Measurements from ENCODE around the gene FXYD6. TPM values are rescaled to one million over a fixed set of nuclear protein-coding genes. Genes with fewer than 3 reads are reported as not detected.
"Not testable (repeated sequence)": the region's sequence is repeated elsewhere in the genome, so short reads cannot be mapped to it uniquely, and the experiment has no call there.

FXYD6 gene
- total and polyA plus RNA-seq, 2 donors (not counting 1 experiment from before 2014, with no cell fraction given) = not detected

- CTCF ChIA-PET = interaction anchor here (0.6 to 15.4 kb wide), 9 partner anchors 10 to 388 kb away, joined by 3 to 462 read pairs (median 54); partner anchors contain the start of gene FXYD2
- peaks cover 40 to 49% of the 10 kb centered on the region in 2 donors for H3K4me1 ChIP-seq (ENCODE audit: control insufficient read depth in 2 of 2, insufficient read depth in 2 of 2, low read length in 2 of 2)
These were observed 62.2 kb downstream of the FXYD6 start for GRCh38 chr11:117814204-117814765.

GRCh38 chr11:117810056-117810451 is 66.4 kb downstream of the FXYD6 start:
- not testable (repeated sequence) for H3K27ac Mint-ChIP-seq

More at GRCh38 chr11:117814204-117814765, 62.2 kb downstream of the FXYD6 start:
- 95% methylated on average over 4 of the region's 7 CpGs for WGBS (ENCODE audit: insufficient coverage)
- peak overlapping the region; percentile 93 for H3K27ac Mint-ChIP-seq
- H3K9me3 Mint-ChIP-seq (ENCODE audit: insufficient read depth) = no peaks in the 10 kb centered on the region
- H3K27me3 Mint-ChIP-seq = peaks cover 10% of the 10 kb centered on the region
- no peak for TF ChIP-seq EZH2 (IDR thresholded peaks at IDR 0.05; ENCODE audit: borderline replicate concordance, insufficient read depth, low read depth, low read length, poor library complexity, severe bottlenecking)
- no peak for TF ChIP-seq CTCF (IDR thresholded peaks at IDR 0.05)
- peak overlapping the region; percentile 7 for H2AFZ ChIP-seq (ENCODE audit: insufficient read depth, low read depth, low read length, poor library complexity, severe bottlenecking)
- no peaks in the 10 kb centered on the region for H3K9me3 ChIP-seq (ENCODE audit: control extremely low read depth in 1 of 3, control insufficient read depth in 2 of 3, insufficient read depth in 1 of 3, low read length in 2 of 3)
- H3K4me3 Mint-ChIP-seq = peak overlapping the region; percentile 83
- intact Hi-C loops (cut with micrococcal nuclease) = loop anchor here (2.0 kb wide), 2 partner anchors 137 to 173 kb away; partner anchors contain the start of gene IL10RA
- POLR2A ChIA-PET = interaction anchor here (1.0 to 3.6 kb wide), 6 partner anchors 14 to 400 kb away, joined by 3 to 19 read pairs (median 5); no protein-coding TSS in a partner anchor
- peaks cover 50% of the 10 kb centered on the region for H3K4me1 Mint-ChIP-seq
- no peak for DNase-seq
- no peaks in the 10 kb centered on the region for H3K36me3 ChIP-seq (replicated peaks in 1 of 2; ENCODE audit: control extremely low read depth in 1 of 2, control insufficient read depth in 1 of 2, extremely low read depth in 1 of 2, insufficient read depth in 2 of 2, low read length in 1 of 2)
- no peak for ATAC-seq (ENCODE audit: low read depth)
- H3K4me2 ChIP-seq (replicated peaks; ENCODE audit: low read depth, low read length, poor library complexity, severe bottlenecking) = peak overlapping the region; percentile 98
- H4K20me1 ChIP-seq (ENCODE audit: control insufficient read depth, insufficient read depth, low read length, poor library complexity, severe bottlenecking) = no peaks in the 10 kb centered on the region
- H3K9ac ChIP-seq (ENCODE audit: low read length) = peak overlapping the region; percentile 69
- peaks cover 11% of the 10 kb centered on the region for H3K79me2 ChIP-seq (ENCODE audit: control insufficient read depth, insufficient read depth, low read length)
- no peaks in the 10 kb centered on the region for H3K27me3 ChIP-seq (replicated peaks in 1 of 4; ENCODE audit: control extremely low read depth in 1 of 4, control insufficient read depth in 3 of 4, insufficient read depth in 4 of 4, low read length in 3 of 4)
- peak overlapping the region in 3 of 5 experiments; percentile 52 to 73 (median 55) for H3K4me3 ChIP-seq (ENCODE audit: control extremely low read depth in 1 of 5, extremely low read depth in 1 of 5, insufficient read depth in 1 of 5, low read depth in 2 of 5, low read length in 4 of 5)
- peak overlapping the region; percentile 88 to 91 for H3K27ac ChIP-seq (ENCODE audit: low read length in 2 of 2)

More at GRCh38 chr11:117810056-117810451, 66.4 kb downstream of the FXYD6 start:
- H3K4me2 ChIP-seq (replicated peaks; ENCODE audit: low read depth, low read length, poor library complexity, severe bottlenecking); H3K9me3 ChIP-seq (ENCODE audit: control extremely low read depth in 1 of 3, control insufficient read depth in 2 of 3, insufficient read depth in 1 of 3, low read length in 2 of 3); DNase-seq; H3K27me3 Mint-ChIP-seq; H2AFZ ChIP-seq (ENCODE audit: insufficient read depth, low read depth, low read length, poor library complexity, severe bottlenecking); H3K9me3 Mint-ChIP-seq (ENCODE audit: insufficient read depth); ATAC-seq (ENCODE audit: low read depth); intact Hi-C loops (cut with micrococcal nuclease); H3K4me3 Mint-ChIP-seq; H3K36me3 ChIP-seq (replicated peaks in 1 of 2; ENCODE audit: control extremely low read depth in 1 of 2, control insufficient read depth in 1 of 2, extremely low read depth in 1 of 2, insufficient read depth in 2 of 2, low read length in 1 of 2); H3K27ac ChIP-seq (ENCODE audit: low read length in 2 of 2); H3K9ac ChIP-seq (ENCODE audit: low read length); H3K27me3 ChIP-seq (replicated peaks in 1 of 4; ENCODE audit: control extremely low read depth in 1 of 4, control insufficient read depth in 3 of 4, insufficient read depth in 4 of 4, low read length in 3 of 4); H3K4me3 ChIP-seq (ENCODE audit: control extremely low read depth in 1 of 5, extremely low read depth in 1 of 5, insufficient read depth in 1 of 5, low read depth in 2 of 5, low read length in 4 of 5); H4K20me1 ChIP-seq (ENCODE audit: control insufficient read depth, insufficient read depth, low read length, poor library complexity, severe bottlenecking): not testable (repeated sequence)
- WGBS (ENCODE audit: insufficient coverage) = 85% methylated on average over 12 of the region's 12 CpGs
- ChIA-PET CTCF (interaction anchor here (1.7 to 14.3 kb wide), 5 partner anchors 11 to 360 kb away, joined by 3 to 462 read pairs (median 63); partner anchors contain the start of gene FXYD2), POLR2A (interaction anchor here (0.7 kb wide), 1 partner anchor 104 kb away, joined by 3 read pairs; no protein-coding TSS in a partner anchor)
- peaks cover 13% of the 10 kb centered on the region for H3K79me2 ChIP-seq (ENCODE audit: control insufficient read depth, insufficient read depth, low read length)
- peaks cover 17% of the 10 kb centered on the region for H3K4me1 Mint-ChIP-seq
- H3K4me1 ChIP-seq (ENCODE audit: control insufficient read depth in 2 of 2, insufficient read depth in 2 of 2, low read length in 2 of 2) = peaks cover 10 to 20% of the 10 kb centered on the region in 2 donors

Measured in B cell (primary cell).